ENCODE results near the gene SORCS3.

GRCh38 chr10:104822088-104822487, 181.0 kb downstream of the SORCS3 start:
- TF ChIP-seq CTCF (IDR thresholded peaks at IDR 0.05) (no peak), POLR2A (IDR thresholded peaks at IDR 0.05) (no peak)

Measured in right lobe of liver (tissue), 4 donors.